Kidney glomerular epithelial cell (primary cell): ENCODE results near the gene UHRF1.
"Not testable (repeated sequence)": the region's sequence is repeated elsewhere in the genome, so short reads cannot be mapped to it uniquely, and the experiment has no call there.

Experiments used
- DNase-seq: peaks from one replicate; lab custom pipeline; 2025; lab: John Stamatoyannopoulos, UW

The UHRF1 gene

GRCh38 chr19:4971816-4972495 lies 62.7 kb downstream of the UHRF1 start:
- DNase-seq = no peak

- DNase-seq = no peak
Measured at GRCh38 chr19:4972509-4973230, 63.4 kb downstream of the UHRF1 start.

- DNase-seq = no peak
Measured at GRCh38 chr19:4974880-4975469, 65.7 kb downstream of the UHRF1 start.

- DNase-seq = not testable (repeated sequence)
Measured at GRCh38 chr19:4975601-4976000, 66.3 kb downstream of the UHRF1 start.

- peak; percentile 66 for DNase-seq
Measured at GRCh38 chr19:4976401-4977298, 67.3 kb downstream of the UHRF1 start.

- DNase-seq = peak; percentile 57
Measured at GRCh38 chr19:4977299-4978174, 68.2 kb downstream of the UHRF1 start.

GRCh38 chr19:4979211-4979807 lies 70.0 kb downstream of the UHRF1 start:
- no peak for DNase-seq

- DNase-seq = peak; percentile 14
Measured at GRCh38 chr19:4980067-4980466, 70.8 kb downstream of the UHRF1 start.

- DNase-seq = no peak
Measured at GRCh38 chr19:4980838-4981680, 71.8 kb downstream of the UHRF1 start.

GRCh38 chr19:4981681-4981958 lies 72.3 kb downstream of the UHRF1 start:
- no peak for DNase-seq

- no peak for DNase-seq
Measured at GRCh38 chr19:4983346-4984105, 74.2 kb downstream of the UHRF1 start.

GRCh38 chr19:4984106-4984380 lies 74.7 kb downstream of the UHRF1 start:
- no peak for DNase-seq

GRCh38 chr19:4984438-4984990 lies 75.2 kb downstream of the UHRF1 start:
- no peak for DNase-seq

- DNase-seq = no peak
Measured at GRCh38 chr19:4985551-4985991, 76.3 kb downstream of the UHRF1 start.

GRCh38 chr19:4986056-4986455 lies 76.8 kb downstream of the UHRF1 start:
- no peak for DNase-seq

- no peak for DNase-seq
Measured at GRCh38 chr19:4986471-4986891, 77.2 kb downstream of the UHRF1 start.

GRCh38 chr19:4987256-4987655 lies 78.0 kb downstream of the UHRF1 start:
- no peak for DNase-seq

- DNase-seq = no peak
Measured at GRCh38 chr19:4987692-4988370, 78.5 kb downstream of the UHRF1 start.
